ENCODE results near the gene ANKRD13D. TPM values are rescaled to one million over a fixed set of nuclear protein-coding genes. Genes with fewer than 3 reads are reported as not detected.

The ANKRD13D gene
- total and polyA plus RNA-seq, 2 experiments from 2014 or later: 20.3 to 30.8 TPM

DNA sequence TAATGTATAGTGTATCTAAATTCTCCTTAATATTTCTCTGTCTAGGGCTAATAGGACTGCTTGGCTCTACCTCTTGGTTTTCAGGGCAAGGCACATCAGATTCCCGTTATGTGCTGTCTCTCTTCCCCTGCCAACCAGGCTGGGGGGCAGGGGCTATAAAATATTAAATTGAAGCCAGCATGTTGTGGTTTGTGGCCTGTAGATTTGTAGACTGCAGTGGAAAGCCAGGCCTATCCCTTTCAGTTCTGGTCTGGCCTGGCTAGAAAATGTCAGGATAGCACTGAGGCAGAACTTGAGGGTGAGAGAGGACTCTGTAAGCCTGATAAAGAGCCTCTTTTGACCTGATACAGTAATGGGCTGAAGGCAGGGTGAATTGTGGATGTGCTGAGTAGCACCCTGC, 37.3 kb upstream of the ANKRD13D start:
- Histone ChIP-seq H4K20me1 (replicated peaks; ENCODE audit: insufficient read depth) (peaks cover 54% of the 10 kb centered on the region), H3K27me3 (ENCODE audit: insufficient read depth) (no peaks in the 10 kb centered on the region), H3K4me1 (ENCODE audit: insufficient read depth) (no peaks in the 10 kb centered on the region), H3K9me2 (ENCODE audit: insufficient read depth) (no peaks in the 10 kb centered on the region), H2AFZ (no peak overlapping the region), H3K79me2 (replicated peaks; ENCODE audit: insufficient read depth) (peaks cover 8% of the 10 kb centered on the region), H3K4me3 (no peak overlapping the region), H3K27ac (ENCODE audit: low read depth) (no peak overlapping the region), H3K36me3 (ENCODE audit: insufficient read depth) (peaks cover 85% of the 10 kb centered on the region), H3K4me2 (no peak overlapping the region), H3F3A (replicated peaks; ENCODE audit: low read depth) (peaks cover 37% of the 10 kb centered on the region)
- peaks cover 11% of the 10 kb centered on the region for H3K27me3 Mint-ChIP-seq (ENCODE audit: insufficient read depth, low read depth, poor library complexity)
- DNase-seq (ENCODE audit: low spot score) (no peak), ATAC-seq (no peak)
- no peak overlapping the region for H3K27ac Mint-ChIP-seq
- no peaks in the 10 kb centered on the region for H3K9me3 Mint-ChIP-seq
- no peaks in the 10 kb centered on the region for H3K4me1 Mint-ChIP-seq
- TF ChIP-seq CREB1 (CRISPR knock-in tag; IDR thresholded peaks at IDR 0.05; ENCODE audit: low read depth): no peak
- no peak for TF ChIP-seq NANOG (IDR thresholded peaks at IDR 0.05; ENCODE audit: borderline replicate concordance)
- TF ChIP-seq, protein P1, sequence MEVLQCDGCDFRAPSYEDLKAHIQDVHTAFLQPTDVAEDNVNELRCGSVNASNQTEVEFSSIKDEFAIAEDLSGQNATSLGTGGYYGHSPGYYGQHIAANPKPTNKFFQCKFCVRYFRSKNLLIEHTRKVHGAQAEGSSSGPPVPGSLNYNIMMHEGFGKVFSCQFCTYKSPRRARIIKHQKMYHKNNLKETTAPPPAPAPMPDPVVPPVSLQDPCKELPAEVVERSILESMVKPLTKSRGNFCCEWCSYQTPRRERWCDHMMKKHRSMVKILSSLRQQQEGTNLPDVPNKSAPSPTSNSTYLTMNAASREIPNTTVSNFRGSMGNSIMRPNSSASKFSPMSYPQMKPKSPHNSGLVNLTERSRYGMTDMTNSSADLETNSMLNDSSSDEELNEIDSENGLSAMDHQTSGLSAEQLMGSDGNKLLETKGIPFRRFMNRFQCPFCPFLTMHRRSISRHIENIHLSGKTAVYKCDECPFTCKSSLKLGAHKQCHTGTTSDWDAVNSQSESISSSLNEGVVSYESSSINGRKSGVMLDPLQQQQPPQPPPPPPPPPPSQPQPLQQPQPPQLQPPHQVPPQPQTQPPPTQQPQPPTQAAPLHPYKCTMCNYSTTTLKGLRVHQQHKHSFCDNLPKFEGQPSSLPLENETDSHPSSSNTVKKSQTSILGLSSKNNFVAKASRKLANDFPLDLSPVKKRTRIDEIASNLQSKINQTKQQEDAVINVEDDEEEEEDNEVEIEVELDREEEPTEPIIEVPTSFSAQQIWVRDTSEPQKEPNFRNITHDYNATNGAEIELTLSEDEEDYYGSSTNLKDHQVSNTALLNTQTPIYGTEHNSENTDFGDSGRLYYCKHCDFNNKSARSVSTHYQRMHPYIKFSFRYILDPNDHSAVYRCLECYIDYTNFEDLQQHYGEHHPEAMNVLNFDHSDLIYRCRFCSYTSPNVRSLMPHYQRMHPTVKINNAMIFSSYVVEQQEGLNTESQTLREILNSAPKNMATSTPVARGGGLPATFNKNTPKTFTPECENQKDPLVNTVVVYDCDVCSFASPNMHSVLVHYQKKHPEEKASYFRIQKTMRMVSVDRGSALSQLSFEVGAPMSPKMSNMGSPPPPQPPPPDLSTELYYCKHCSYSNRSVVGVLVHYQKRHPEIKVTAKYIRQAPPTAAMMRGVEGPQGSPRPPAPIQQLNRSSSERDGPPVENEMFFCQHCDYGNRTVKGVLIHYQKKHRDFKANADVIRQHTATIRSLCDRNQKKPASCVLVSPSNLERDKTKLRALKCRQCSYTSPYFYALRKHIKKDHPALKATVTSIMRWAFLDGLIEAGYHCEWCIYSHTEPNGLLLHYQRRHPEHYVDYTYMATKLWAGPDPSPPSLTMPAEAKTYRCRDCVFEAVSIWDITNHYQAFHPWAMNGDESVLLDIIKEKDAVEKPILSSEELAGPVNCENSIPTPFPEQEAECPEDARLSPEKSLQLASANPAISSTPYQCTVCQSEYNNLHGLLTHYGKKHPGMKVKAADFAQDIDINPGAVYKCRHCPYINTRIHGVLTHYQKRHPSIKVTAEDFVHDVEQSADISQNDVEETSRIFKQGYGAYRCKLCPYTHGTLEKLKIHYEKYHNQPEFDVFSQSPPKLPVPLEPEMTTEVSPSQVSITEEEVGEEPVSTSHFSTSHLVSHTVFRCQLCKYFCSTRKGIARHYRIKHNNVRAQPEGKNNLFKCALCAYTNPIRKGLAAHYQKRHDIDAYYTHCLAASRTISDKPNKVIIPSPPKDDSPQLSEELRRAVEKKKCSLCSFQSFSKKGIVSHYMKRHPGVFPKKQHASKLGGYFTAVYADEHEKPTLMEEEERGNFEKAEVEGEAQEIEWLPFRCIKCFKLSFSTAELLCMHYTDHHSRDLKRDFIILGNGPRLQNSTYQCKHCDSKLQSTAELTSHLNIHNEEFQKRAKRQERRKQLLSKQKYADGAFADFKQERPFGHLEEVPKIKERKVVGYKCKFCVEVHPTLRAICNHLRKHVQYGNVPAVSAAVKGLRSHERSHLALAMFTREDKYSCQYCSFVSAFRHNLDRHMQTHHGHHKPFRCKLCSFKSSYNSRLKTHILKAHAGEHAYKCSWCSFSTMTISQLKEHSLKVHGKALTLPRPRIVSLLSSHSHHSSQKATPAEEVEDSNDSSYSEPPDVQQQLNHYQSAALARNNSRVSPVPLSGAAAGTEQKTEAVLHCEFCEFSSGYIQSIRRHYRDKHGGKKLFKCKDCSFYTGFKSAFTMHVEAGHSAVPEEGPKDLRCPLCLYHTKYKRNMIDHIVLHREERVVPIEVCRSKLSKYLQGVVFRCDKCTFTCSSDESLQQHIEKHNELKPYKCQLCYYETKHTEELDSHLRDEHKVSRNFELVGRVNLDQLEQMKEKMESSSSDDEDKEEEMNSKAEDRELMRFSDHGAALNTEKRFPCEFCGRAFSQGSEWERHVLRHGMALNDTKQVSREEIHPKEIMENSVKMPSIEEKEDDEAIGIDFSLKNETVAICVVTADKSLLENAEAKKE (CRISPR knock-in tag; IDR thresholded peaks at IDR 0.05): no peak
- TF ChIP-seq, protein P2, sequence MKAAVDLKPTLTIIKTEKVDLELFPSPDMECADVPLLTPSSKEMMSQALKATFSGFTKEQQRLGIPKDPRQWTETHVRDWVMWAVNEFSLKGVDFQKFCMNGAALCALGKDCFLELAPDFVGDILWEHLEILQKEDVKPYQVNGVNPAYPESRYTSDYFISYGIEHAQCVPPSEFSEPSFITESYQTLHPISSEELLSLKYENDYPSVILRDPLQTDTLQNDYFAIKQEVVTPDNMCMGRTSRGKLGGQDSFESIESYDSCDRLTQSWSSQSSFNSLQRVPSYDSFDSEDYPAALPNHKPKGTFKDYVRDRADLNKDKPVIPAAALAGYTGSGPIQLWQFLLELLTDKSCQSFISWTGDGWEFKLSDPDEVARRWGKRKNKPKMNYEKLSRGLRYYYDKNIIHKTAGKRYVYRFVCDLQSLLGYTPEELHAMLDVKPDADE (IDR thresholded peaks at IDR 0.05): no peak
- TF ChIP-seq EZH2 (IDR thresholded peaks at IDR 0.05; ENCODE audit: low read depth, unreplicated experiment): no peak
- TF ChIP-seq EZH2phosphoT487 (IDR thresholded peaks at IDR 0.05; ENCODE audit: unreplicated experiment): no peak
- no peak for TF ChIP-seq STAT1 (IDR thresholded peaks at IDR 0.05; ENCODE audit: unreplicated experiment)
- no peak for TF ChIP-seq POLR2AphosphoS5 (IDR thresholded peaks at IDR 0.05; ENCODE audit: low read depth)
- TF ChIP-seq, protein P3, sequence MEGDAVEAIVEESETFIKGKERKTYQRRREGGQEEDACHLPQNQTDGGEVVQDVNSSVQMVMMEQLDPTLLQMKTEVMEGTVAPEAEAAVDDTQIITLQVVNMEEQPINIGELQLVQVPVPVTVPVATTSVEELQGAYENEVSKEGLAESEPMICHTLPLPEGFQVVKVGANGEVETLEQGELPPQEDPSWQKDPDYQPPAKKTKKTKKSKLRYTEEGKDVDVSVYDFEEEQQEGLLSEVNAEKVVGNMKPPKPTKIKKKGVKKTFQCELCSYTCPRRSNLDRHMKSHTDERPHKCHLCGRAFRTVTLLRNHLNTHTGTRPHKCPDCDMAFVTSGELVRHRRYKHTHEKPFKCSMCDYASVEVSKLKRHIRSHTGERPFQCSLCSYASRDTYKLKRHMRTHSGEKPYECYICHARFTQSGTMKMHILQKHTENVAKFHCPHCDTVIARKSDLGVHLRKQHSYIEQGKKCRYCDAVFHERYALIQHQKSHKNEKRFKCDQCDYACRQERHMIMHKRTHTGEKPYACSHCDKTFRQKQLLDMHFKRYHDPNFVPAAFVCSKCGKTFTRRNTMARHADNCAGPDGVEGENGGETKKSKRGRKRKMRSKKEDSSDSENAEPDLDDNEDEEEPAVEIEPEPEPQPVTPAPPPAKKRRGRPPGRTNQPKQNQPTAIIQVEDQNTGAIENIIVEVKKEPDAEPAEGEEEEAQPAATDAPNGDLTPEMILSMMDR (conservative IDR thresholded peaks at IDR 0.05; ENCODE audit: low read depth in 2 of 2): no peak
- no peak for TF ChIP-seq ZNF114 (CRISPR knock-in tag; IDR thresholded peaks at IDR 0.05)
- TF ChIP-seq JUNB (IDR thresholded peaks at IDR 0.05; ENCODE audit: unreplicated experiment): no peak
- no peak for TF ChIP-seq ZNF331 (CRISPR knock-in tag; IDR thresholded peaks at IDR 0.05; ENCODE audit: low read depth)
- TF ChIP-seq, protein P4, sequence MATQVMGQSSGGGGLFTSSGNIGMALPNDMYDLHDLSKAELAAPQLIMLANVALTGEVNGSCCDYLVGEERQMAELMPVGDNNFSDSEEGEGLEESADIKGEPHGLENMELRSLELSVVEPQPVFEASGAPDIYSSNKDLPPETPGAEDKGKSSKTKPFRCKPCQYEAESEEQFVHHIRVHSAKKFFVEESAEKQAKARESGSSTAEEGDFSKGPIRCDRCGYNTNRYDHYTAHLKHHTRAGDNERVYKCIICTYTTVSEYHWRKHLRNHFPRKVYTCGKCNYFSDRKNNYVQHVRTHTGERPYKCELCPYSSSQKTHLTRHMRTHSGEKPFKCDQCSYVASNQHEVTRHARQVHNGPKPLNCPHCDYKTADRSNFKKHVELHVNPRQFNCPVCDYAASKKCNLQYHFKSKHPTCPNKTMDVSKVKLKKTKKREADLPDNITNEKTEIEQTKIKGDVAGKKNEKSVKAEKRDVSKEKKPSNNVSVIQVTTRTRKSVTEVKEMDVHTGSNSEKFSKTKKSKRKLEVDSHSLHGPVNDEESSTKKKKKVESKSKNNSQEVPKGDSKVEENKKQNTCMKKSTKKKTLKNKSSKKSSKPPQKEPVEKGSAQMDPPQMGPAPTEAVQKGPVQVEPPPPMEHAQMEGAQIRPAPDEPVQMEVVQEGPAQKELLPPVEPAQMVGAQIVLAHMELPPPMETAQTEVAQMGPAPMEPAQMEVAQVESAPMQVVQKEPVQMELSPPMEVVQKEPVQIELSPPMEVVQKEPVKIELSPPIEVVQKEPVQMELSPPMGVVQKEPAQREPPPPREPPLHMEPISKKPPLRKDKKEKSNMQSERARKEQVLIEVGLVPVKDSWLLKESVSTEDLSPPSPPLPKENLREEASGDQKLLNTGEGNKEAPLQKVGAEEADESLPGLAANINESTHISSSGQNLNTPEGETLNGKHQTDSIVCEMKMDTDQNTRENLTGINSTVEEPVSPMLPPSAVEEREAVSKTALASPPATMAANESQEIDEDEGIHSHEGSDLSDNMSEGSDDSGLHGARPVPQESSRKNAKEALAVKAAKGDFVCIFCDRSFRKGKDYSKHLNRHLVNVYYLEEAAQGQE (IDR thresholded peaks at IDR 0.05; ENCODE audit: unreplicated experiment): no peak
- peaks cover 98% of the 10 kb centered on the region for H3K36me3 Mint-ChIP-seq (ENCODE audit: low read depth)
- H3K4me3 Mint-ChIP-seq: no peak overlapping the region
